ENCODE measurements around the gene GRB10.

DNA sequence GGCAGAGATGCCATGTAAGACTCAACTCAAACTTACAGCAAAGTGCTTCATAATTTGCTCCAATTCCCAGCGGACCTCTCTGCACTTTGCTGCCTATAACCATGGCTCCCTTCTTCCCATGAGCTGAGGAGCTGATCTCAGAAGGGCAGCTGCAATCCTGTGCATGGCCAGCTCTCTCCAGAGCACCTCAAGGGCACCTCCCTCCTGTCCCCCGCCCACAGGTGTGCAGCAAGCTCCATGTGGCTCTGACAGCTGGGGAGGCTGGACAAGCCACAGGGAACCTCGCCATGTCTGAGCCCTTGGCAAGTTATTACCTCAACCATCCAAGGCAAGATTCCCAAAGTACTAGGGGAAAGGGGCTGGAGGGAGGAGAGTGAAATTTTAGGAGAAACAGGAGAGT, 156.4 kb downstream of the GRB10 start:
- TF ChIP-seq, protein P1, sequence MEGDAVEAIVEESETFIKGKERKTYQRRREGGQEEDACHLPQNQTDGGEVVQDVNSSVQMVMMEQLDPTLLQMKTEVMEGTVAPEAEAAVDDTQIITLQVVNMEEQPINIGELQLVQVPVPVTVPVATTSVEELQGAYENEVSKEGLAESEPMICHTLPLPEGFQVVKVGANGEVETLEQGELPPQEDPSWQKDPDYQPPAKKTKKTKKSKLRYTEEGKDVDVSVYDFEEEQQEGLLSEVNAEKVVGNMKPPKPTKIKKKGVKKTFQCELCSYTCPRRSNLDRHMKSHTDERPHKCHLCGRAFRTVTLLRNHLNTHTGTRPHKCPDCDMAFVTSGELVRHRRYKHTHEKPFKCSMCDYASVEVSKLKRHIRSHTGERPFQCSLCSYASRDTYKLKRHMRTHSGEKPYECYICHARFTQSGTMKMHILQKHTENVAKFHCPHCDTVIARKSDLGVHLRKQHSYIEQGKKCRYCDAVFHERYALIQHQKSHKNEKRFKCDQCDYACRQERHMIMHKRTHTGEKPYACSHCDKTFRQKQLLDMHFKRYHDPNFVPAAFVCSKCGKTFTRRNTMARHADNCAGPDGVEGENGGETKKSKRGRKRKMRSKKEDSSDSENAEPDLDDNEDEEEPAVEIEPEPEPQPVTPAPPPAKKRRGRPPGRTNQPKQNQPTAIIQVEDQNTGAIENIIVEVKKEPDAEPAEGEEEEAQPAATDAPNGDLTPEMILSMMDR (IDR thresholded peaks at IDR 0.05) = no peak
- no peak for TF ChIP-seq POLR2A (IDR thresholded peaks at IDR 0.05)

Measured in Peyer's patch (tissue), 4 donors.